HG03460 (cell line): ENCODE measurements around the gene ZNF577.

ENCODE experiments used
- ATAC-seq: cut with Tn5 transposase; IDR thresholded peaks from one replicate; pipeline ENCODE4 v1.9.1; 2021; ENCODE audit not compliant: unreplicated experiment

Gene ZNF577

DNA sequence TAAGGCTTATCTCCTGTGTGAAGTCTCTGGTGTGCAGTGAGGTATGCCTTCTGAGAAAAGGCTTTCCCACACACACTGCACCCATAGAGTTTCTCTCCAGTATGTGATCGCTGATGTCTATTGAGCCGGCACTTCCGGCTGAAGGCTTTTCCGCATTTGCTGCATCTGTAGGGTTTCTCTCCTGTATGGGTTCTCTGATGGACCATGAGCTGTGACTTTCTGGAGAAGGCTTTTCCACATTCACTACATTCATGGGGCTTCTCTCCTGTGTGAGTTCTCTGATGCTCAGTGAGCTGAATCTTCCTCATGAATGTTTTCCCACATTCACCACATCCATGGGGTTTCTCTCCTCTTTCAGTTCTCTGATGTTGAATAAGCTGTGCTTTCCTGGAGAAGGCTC is 14.7 kb downstream of the ZNF577 start:
- ATAC-seq: no peak

DNA sequence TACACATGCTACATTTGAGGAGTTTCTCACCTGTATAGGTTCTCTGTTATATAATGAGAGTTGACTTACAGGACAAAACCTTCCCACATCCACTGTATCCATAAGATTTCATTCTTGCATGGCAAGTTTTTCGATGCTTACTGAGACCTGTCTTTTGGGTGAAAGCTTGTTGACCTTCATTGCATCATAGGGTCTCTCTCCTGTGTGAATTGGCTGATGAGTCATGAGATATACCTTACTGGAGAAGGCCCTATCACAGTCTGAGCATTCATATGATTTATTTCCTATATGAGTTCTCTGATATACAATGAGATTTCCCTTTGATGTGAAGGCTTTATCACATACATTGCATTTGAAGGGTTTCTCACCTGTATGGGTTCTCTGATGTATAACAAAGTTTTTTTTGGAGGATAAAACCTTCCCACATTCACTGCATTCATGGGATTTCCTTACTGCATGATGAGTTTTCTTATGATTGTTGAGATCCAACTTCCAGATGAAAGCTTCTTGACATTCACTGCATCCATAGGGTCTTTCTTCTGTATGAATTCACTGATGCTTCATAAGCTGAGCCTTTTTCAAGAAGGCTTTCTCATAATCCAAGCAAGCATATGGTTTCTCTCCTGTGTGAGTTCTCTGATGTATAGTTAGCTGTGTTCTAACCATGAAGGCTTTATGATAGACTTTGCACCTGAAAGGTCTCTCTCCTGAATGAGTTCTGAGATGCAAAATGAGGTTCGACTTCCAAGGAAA is 25.7 kb downstream of the ZNF577 start:
- no peak for ATAC-seq

DNA sequence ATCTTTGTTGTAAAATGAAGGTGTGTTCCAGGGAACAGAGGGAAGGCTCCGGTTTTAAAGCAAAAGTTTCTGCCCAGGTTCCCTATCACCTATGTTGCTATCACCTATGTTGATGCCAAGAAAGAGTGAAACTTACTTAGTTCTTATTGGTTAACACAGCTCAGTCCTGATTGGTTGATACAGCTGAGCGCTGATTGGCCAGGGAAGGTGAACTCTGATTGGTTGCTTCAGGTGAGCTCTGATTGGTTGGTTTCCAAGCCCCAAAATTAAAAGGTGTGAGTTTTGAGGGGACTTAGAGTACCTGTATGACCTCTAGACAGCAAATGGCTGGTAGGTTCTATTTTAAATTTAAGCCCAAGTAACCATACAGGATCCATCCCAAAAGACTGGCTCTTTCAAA is 50.6 kb downstream of the ZNF577 start:
- no peak for ATAC-seq

DNA sequence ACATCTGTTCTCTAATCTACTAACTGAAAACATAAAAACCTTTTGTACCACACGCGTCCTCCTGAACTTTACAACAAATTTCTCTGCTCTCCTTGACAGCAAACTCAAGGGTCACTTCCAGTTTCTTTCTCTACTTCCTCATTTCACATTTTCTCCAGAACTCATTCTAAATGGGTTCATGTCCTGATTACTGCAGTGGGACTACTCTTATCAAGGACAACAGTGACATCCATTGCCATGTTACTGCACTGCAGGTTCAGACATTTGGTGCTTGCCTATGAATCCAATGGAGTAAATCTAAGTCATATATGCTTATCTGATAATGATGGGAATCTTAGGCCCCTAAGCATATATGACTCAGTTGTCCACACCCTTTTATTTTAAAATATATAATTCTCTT is 57.5 kb downstream of the ZNF577 start:
- ATAC-seq: no peak

DNA sequence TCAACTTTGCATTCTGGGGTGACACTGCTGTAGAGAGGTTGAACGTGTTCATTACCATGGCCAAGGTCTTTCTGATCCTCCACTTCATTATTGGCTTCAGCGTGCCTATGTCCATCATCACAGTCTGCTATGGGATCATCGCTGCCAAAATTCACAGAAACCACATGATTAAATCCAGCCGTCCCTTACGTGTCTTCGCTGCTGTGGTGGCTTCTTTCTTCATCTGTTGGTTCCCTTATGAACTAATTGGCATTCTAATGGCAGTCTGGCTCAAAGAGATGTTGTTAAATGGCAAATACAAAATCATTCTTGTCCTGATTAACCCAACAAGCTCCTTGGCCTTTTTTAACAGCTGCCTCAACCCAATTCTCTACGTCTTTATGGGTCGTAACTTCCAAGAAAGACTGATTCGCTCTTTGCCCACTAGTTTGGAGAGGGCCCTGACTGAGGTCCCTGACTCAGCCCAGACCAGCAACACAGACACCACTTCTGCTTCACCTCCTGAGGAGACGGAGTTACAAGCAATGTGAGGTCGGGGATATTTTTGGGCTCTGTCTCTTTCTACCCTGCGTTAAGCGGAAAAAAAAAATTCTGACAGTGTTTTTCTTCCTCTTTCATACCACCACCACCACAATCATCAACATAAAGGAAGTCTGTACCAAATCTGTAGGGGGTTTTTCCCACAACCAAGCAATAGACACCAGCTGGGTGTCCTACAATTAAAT is 63.3 kb downstream of the ZNF577 start:
- ATAC-seq: no peak

DNA sequence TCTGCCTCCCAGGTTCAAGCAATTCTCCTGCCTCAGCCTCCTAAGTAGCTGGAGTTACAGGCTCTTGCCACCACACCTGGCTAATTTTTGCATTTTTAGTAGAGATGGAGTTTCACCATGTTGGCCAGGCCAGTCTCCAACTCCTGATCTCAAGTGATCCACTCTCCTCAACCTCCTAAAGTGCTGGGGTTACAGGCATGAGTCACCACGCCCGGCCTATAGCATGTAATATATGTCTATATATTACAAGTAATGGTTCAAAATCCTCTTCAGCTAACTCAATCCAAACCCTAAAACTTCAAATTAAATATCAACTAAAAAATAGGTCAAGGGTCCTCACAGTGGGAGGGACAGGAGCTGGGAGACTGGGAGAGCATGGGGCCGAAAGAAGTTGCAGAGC is 64.8 kb downstream of the ZNF577 start:
- no peak for ATAC-seq

DNA sequence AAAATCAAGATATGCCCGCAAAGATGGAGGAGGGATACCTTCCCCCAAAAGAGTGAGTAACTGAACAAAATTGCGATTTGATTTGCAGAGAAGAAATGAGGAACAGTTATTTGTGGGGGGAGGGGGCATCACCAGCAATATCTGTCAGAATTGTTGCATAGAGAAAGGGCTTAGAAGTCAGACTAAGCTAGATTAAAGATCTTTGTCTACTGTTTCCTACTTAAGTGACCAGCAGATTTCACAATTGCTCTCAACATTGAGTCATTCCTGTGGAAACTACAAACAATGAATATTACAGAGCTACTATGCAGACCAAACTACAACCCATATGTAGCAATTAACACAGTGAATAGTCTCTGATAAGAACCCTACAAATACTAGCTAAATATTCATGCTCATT is 65.4 kb downstream of the ZNF577 start:
- no peak for ATAC-seq

DNA sequence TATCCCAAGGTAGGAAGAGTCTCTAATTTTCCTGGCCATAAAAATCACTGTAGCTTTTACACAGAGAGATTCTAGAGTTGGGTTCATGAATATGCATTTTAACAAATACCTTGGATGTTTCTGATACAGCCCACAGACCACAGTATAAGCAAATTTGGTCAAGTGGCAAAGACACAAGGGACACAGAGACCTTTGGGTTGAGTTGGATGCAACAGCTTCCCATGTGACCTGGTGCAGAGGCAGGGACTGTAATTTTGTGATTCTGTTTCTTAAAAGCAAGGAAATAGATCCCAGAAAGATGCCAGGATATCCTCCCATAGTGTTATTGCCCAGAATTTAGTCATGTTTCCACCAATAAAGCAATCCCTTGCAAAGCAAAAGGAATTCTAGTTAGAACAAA is 65.8 kb downstream of the ZNF577 start:
- no peak for ATAC-seq

DNA sequence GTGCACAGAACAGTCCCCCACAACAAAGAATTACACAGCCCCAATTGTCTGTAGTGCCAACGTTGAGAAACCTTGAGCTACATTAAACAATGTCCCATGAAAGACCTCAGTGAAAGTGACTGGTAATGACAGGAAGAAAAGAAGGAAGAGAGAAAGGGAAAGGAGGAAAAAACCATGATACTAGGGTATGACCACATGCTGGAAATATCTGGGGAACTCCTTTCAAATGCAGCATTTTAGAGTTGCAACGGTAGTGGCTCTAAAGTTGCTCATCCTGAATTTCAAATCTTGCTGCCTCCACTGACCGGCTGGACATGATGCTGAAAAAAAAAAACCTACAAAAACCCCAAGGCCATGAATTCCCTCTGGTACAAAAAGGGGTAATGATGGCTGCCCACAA is 66.3 kb downstream of the ZNF577 start:
- ATAC-seq: no peak
